Measurements from ENCODE around the gene TSBP1.

The TSBP1 gene

GRCh38 chr6:32337186-32337805 is 34.4 kb downstream of the TSBP1 start:
- Histone ChIP-seq H3K27me3 (ENCODE audit: control insufficient read depth, low read length) (no peaks in the 10 kb centered on the region), H3K36me3 (ENCODE audit: control insufficient read depth, low read length) (no peaks in the 10 kb centered on the region), H3K4me3 (ENCODE audit: low read length) (no peak overlapping the region), H3K9me3 (ENCODE audit: control insufficient read depth, insufficient read depth, low read length) (no peaks in the 10 kb centered on the region), H4K20me1 (ENCODE audit: control insufficient read depth, insufficient read depth, low read depth, low read length) (no peaks in the 10 kb centered on the region), H3K27ac (ENCODE audit: low read depth, low read length) (no peak overlapping the region), H3K4me2 (ENCODE audit: low read length) (0 out of 2 replicates have a peak overlapping the region, but pooled peaks have one; percentile 9), H3K79me2 (ENCODE audit: control insufficient read depth, low read length) (no peaks in the 10 kb centered on the region), H3K9me2 (replicated peaks; ENCODE audit: control insufficient read depth, low read length) (no peaks in the 10 kb centered on the region), H3F3A (ENCODE audit: control insufficient read depth, insufficient read depth) (no peaks in the 10 kb centered on the region; the same call in 1 of the 2 replicates), H3K4me1 (ENCODE audit: control insufficient read depth, low read length) (peaks cover 55% of the 10 kb centered on the region)
- TF ChIP-seq, protein P1, sequence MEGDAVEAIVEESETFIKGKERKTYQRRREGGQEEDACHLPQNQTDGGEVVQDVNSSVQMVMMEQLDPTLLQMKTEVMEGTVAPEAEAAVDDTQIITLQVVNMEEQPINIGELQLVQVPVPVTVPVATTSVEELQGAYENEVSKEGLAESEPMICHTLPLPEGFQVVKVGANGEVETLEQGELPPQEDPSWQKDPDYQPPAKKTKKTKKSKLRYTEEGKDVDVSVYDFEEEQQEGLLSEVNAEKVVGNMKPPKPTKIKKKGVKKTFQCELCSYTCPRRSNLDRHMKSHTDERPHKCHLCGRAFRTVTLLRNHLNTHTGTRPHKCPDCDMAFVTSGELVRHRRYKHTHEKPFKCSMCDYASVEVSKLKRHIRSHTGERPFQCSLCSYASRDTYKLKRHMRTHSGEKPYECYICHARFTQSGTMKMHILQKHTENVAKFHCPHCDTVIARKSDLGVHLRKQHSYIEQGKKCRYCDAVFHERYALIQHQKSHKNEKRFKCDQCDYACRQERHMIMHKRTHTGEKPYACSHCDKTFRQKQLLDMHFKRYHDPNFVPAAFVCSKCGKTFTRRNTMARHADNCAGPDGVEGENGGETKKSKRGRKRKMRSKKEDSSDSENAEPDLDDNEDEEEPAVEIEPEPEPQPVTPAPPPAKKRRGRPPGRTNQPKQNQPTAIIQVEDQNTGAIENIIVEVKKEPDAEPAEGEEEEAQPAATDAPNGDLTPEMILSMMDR (IDR thresholded peaks at IDR 0.05; ENCODE audit: low read depth, low read length, poor library complexity, severe bottlenecking), result no peak
- no peak for TF ChIP-seq EZH2phosphoT487 (IDR thresholded peaks at IDR 0.05; ENCODE audit: borderline replicate concordance, low read length)

DNA sequence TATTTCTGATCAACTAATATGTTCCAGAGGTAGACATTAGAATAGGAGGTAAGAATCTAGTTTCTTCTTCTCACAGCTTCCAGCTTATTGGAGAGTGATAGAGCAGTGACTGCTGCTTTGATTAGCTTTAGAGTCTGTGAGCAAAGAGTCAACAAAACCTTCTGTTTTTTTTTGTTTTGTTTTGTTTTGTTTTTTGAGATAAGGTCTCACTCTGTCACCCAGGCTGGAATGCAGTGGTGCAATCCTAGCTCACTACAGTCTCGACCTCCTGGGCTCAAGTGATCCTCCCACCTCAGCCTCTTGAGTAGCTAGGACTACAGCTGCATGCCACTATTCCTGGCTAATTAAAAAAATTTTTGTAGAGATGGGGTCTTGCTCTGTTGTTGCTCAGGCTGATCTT is 39.3 kb downstream of the TSBP1 start:
- H3K36me3 ChIP-seq (ENCODE audit: control insufficient read depth, low read length), result no peaks in the 10 kb centered on the region
- no peak overlapping the region for H3K4me3 ChIP-seq (ENCODE audit: low read length)
- peak overlapping the region; percentile 16 for H3K4me2 ChIP-seq (ENCODE audit: low read length)
- no peaks in the 10 kb centered on the region for H4K20me1 ChIP-seq (ENCODE audit: control insufficient read depth, insufficient read depth, low read depth, low read length)
- no peak overlapping the region for H3K27ac ChIP-seq (ENCODE audit: low read depth, low read length)
- no peaks in the 10 kb centered on the region for H3K9me2 ChIP-seq (replicated peaks; ENCODE audit: control insufficient read depth, low read length)
- no peaks in the 10 kb centered on the region for H3K9me3 ChIP-seq (ENCODE audit: control insufficient read depth, insufficient read depth, low read length)
- TF ChIP-seq EZH2phosphoT487 (IDR thresholded peaks at IDR 0.05; ENCODE audit: borderline replicate concordance, low read length), result no peak
- TF ChIP-seq, protein P1 (IDR thresholded peaks at IDR 0.05; ENCODE audit: low read depth, low read length, poor library complexity, severe bottlenecking), result no peak
- no peaks in the 10 kb centered on the region for H3K79me2 ChIP-seq (ENCODE audit: control insufficient read depth, low read length)
- peaks cover 53% of the 10 kb centered on the region for H3K4me1 ChIP-seq (ENCODE audit: control insufficient read depth, low read length)
- no peaks in the 10 kb centered on the region for H3K27me3 ChIP-seq (ENCODE audit: control insufficient read depth, low read length)
- H3F3A ChIP-seq (ENCODE audit: control insufficient read depth, insufficient read depth), result no peaks in the 10 kb centered on the region

GRCh38 chr6:32329141-32329540 is 42.6 kb downstream of the TSBP1 start:
- H3K36me3 ChIP-seq (ENCODE audit: control insufficient read depth, low read length), result no peaks in the 10 kb centered on the region
- no peak overlapping the region for H3K27ac ChIP-seq (ENCODE audit: low read depth, low read length)
- no peaks in the 10 kb centered on the region for H3K9me3 ChIP-seq (ENCODE audit: control insufficient read depth, insufficient read depth, low read length)
- H3K4me3 ChIP-seq (ENCODE audit: low read length), result no peak overlapping the region
- H3K9me2 ChIP-seq (replicated peaks; ENCODE audit: control insufficient read depth, low read length), result no peaks in the 10 kb centered on the region
- H3K79me2 ChIP-seq (ENCODE audit: control insufficient read depth, low read length), result no peaks in the 10 kb centered on the region
- H3K4me2 ChIP-seq (ENCODE audit: low read length), result no peak overlapping the region
- no peak for TF ChIP-seq EZH2phosphoT487 (IDR thresholded peaks at IDR 0.05; ENCODE audit: borderline replicate concordance, low read length)
- TF ChIP-seq, protein P1 (IDR thresholded peaks at IDR 0.05; ENCODE audit: low read depth, low read length, poor library complexity, severe bottlenecking), result no peak
- no peaks in the 10 kb centered on the region for H4K20me1 ChIP-seq (ENCODE audit: control insufficient read depth, insufficient read depth, low read depth, low read length)
- no peaks in the 10 kb centered on the region for H3K27me3 ChIP-seq (ENCODE audit: control insufficient read depth, low read length)
- peaks cover 24% of the 10 kb centered on the region for H3K4me1 ChIP-seq (ENCODE audit: control insufficient read depth, low read length)
- no peaks in the 10 kb centered on the region for H3F3A ChIP-seq (ENCODE audit: control insufficient read depth, insufficient read depth)
